Measurements from ENCODE around the gene ATXN10. TPM values are rescaled to one million over a fixed set of nuclear protein-coding genes. Genes with fewer than 3 reads are reported as not detected.

ATXN10 gene
- total and polyA plus RNA-seq, 2 of the 13 experiments (the other 11 are each of a cell fraction or from before 2014, with no cell fraction given) = 60.1 to 194 TPM

DNA sequence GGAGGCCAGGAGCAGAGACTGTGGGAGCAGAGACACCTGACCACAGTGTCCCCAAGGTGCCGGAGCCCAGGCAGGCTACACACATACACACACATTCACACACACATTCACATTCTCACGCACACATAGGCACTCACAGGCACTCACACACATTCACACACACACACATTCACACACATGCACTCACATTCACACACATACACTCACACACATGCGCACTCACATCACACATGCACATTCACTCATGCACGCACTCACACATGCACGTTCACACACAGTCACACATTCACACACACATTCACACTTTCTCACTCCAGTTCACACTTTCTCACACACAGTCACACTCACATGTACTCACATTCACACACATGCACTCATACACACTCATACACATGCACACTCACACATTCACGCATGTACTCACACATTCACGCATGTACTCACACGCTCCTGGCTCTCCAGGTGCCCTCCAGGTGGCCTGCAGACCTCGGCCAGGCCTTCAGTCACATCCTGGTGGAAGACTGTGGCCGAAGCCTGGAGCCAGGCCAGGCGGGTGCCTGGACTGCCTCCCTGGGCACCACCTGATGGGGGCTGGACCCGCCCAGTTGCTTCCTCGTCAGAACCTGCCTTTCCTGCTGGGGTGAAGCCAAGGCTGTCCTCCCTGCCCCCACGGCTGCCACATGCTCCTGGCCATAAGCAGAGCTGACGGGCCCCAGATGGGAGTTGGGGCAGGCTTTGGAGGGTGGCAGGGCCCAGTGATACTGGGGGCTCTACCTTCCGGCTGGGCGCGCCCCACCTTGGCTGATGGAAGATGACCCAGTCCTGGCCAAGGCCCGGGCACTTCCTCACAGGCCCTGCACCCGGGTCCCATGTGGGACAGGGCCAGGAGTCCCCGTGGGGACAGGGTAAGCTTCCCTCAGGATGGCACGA is 215.8 kb downstream of the ATXN10 start:
- 57% methylated on average over 10 of the region's 22 CpGs for WGBS (ENCODE audit: low lambda C conversion rate)
- no TSS peak for BruUV-seq (replicated peaks)
- DNase-seq (ENCODE audit: low spot score) = no peak
- Histone ChIP-seq H3K9me3 (ENCODE audit: low read length) (no peaks in the 10 kb centered on the region), H3K27ac (ENCODE audit: extremely low read length, insufficient read depth, low read length) (no peak overlapping the region), H3K4me3 (replicated peaks in 1 of 3; ENCODE audit: insufficient read depth in 1 of 3, low read depth in 2 of 3, low read length in 3 of 3) (no peak overlapping the region), H3K9ac (ENCODE audit: insufficient read depth, low read depth, low read length) (no peak overlapping the region), H3K4me1 (ENCODE audit: insufficient read depth, low read length) (no peaks in the 10 kb centered on the region), H4K20me1 (ENCODE audit: insufficient read depth, low read length) (no peaks in the 10 kb centered on the region), H3K4me2 (ENCODE audit: low read depth, low read length) (no peak overlapping the region), H3K27me3 (ENCODE audit: control insufficient read depth in 1 of 2, insufficient read depth in 2 of 2, low read length in 2 of 2) (peaks cover 16 to 62% of the 10 kb centered on the region in 2 experiments), H3K36me3 (replicated peaks in 1 of 2; ENCODE audit: control insufficient read depth in 1 of 2, insufficient read depth in 2 of 2, low read length in 2 of 2) (no peaks in the 10 kb centered on the region), H2AFZ (ENCODE audit: low read length) (no peak overlapping the region), H3K79me2 (ENCODE audit: insufficient read depth, low read length) (no peaks in the 10 kb centered on the region)
- in situ Hi-C loops (cut with HindIII; ENCODE audit: extremely low pct_ligation_motif_present, low pct_unique_long_range_greater_than_20kb) = no loop called here
- CTCF ChIA-PET (ENCODE audit: low intra/inter-chr PET ratio, low total read pairs) = no interaction called here
- POLR2A ChIA-PET = no interaction called here
- intact Hi-C loops (cut with micrococcal nuclease; ENCODE audit: unreplicated experiment) = no loop called here
- no peak for ATAC-seq
- no peak for FAIRE-seq
- TF ChIP-seq ZNF235 (CRISPR knock-in tag; IDR thresholded peaks at IDR 0.05; ENCODE audit: borderline replicate concordance) (no peak), ZNF326 (CRISPR knock-in tag; IDR thresholded peaks at IDR 0.05; ENCODE audit: borderline replicate concordance) (no peak), ZNF780A (CRISPR knock-in tag; IDR thresholded peaks at IDR 0.05) (no peak), ARID2 (CRISPR knock-in tag; IDR thresholded peaks at IDR 0.05; ENCODE audit: borderline replicate concordance) (no peak), MIER3 (CRISPR knock-in tag; IDR thresholded peaks at IDR 0.05; ENCODE audit: borderline replicate concordance) (no peak), NFIC (IDR thresholded peaks at IDR 0.05; ENCODE audit: low read length) (no peak), SIN3B (IDR thresholded peaks at IDR 0.05; ENCODE audit: low read length) (no peak), PRPF4 (IDR thresholded peaks at IDR 0.05; ENCODE audit: low read depth, low read length, poor library complexity, severe bottlenecking) (no peak), DMAP1 (CRISPR knock-in tag; IDR thresholded peaks at IDR 0.05) (no peak)
- TF ChIP-seq, protein P1, sequence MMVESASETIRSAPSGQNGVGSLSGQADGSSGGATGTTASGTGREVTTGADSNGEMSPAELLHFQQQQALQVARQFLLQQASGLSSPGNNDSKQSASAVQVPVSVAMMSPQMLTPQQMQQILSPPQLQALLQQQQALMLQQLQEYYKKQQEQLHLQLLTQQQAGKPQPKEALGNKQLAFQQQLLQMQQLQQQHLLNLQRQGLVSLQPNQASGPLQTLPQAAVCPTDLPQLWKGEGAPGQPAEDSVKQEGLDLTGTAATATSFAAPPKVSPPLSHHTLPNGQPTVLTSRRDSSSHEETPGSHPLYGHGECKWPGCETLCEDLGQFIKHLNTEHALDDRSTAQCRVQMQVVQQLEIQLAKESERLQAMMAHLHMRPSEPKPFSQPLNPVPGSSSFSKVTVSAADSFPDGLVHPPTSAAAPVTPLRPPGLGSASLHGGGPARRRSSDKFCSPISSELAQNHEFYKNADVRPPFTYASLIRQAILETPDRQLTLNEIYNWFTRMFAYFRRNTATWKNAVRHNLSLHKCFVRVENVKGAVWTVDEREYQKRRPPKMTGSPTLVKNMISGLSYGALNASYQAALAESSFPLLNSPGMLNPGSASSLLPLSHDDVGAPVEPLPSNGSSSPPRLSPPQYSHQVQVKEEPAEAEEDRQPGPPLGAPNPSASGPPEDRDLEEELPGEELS (CRISPR knock-in tag; IDR thresholded peaks at IDR 0.05) = no peak
- TF ChIP-seq, protein P2, sequence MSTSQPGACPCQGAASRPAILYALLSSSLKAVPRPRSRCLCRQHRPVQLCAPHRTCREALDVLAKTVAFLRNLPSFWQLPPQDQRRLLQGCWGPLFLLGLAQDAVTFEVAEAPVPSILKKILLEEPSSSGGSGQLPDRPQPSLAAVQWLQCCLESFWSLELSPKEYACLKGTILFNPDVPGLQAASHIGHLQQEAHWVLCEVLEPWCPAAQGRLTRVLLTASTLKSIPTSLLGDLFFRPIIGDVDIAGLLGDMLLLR (CRISPR knock-in tag; IDR thresholded peaks at IDR 0.05) = no peak
- TF ChIP-seq, protein P3, sequence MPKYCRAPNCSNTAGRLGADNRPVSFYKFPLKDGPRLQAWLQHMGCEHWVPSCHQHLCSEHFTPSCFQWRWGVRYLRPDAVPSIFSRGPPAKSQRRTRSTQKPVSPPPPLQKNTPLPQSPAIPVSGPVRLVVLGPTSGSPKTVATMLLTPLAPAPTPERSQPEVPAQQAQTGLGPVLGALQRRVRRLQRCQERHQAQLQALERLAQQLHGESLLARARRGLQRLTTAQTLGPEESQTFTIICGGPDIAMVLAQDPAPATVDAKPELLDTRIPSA (CRISPR knock-in tag; IDR thresholded peaks at IDR 0.05; ENCODE audit: borderline replicate concordance) = no peak
- TF ChIP-seq, protein P4, sequence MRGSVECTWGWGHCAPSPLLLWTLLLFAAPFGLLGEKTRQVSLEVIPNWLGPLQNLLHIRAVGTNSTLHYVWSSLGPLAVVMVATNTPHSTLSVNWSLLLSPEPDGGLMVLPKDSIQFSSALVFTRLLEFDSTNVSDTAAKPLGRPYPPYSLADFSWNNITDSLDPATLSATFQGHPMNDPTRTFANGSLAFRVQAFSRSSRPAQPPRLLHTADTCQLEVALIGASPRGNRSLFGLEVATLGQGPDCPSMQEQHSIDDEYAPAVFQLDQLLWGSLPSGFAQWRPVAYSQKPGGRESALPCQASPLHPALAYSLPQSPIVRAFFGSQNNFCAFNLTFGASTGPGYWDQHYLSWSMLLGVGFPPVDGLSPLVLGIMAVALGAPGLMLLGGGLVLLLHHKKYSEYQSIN (CRISPR knock-in tag; IDR thresholded peaks at IDR 0.05; ENCODE audit: borderline replicate concordance) = no peak
- TF ChIP-seq, protein P5, sequence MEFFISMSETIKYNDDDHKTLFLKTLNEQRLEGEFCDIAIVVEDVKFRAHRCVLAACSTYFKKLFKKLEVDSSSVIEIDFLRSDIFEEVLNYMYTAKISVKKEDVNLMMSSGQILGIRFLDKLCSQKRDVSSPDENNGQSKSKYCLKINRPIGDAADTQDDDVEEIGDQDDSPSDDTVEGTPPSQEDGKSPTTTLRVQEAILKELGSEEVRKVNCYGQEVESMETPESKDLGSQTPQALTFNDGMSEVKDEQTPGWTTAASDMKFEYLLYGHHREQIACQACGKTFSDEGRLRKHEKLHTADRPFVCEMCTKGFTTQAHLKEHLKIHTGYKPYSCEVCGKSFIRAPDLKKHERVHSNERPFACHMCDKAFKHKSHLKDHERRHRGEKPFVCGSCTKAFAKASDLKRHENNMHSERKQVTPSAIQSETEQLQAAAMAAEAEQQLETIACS (CRISPR knock-in tag; IDR thresholded peaks at IDR 0.05) = no peak

Data from HepG2 (cell line).